Stimulated activated effector memory CD8-positive, alpha-beta T cell treated with anti-CD3 and anti-CD28 coated beads, Interleukin-12 subunit alpha, Interleukin-12 subunit beta, amount 100 ng/mL, for 72 hours (primary cell): ENCODE results near the gene LRFN5.
"Not testable (repeated sequence)": the region's sequence is repeated elsewhere in the genome, so short reads cannot be mapped to it uniquely, and the experiment has no call there.

Experiments
- ATAC-seq: fragments of 150-1000 bp; cut with Tn5 transposase; 2 replicates; pipeline ENCODE4 v1.10.0; 2021
- DNase-seq, 2 donors: peaks; one replicate each; pipeline ENCODE4 v3.0.0; 2021 to 2022; ENCODE audit warnings: low spot score in 2 of 2
- H3K27ac Mint-ChIP-seq: one replicate; pipeline ENCODE4 v1.8.0; 2022; ENCODE audit warnings: mild to moderate bottlenecking, mixed read lengths
- H3K36me3 Mint-ChIP-seq: one replicate; pipeline ENCODE4 v1.8.0; 2022; ENCODE audit warnings: mild to moderate bottlenecking, mixed read lengths
- H3K4me1 Mint-ChIP-seq: one replicate; pipeline ENCODE4 v1.8.0; 2022; ENCODE audit warnings: mixed read lengths
- H3K4me3 Mint-ChIP-seq: one replicate; pipeline ENCODE4 v1.8.0; 2022; ENCODE audit warnings: mild to moderate bottlenecking, mixed read lengths
- H3K9me3 Mint-ChIP-seq: one replicate; pipeline ENCODE4 v1.8.0; 2022; ENCODE audit warnings: mixed read lengths

The LRFN5 gene

DNA sequence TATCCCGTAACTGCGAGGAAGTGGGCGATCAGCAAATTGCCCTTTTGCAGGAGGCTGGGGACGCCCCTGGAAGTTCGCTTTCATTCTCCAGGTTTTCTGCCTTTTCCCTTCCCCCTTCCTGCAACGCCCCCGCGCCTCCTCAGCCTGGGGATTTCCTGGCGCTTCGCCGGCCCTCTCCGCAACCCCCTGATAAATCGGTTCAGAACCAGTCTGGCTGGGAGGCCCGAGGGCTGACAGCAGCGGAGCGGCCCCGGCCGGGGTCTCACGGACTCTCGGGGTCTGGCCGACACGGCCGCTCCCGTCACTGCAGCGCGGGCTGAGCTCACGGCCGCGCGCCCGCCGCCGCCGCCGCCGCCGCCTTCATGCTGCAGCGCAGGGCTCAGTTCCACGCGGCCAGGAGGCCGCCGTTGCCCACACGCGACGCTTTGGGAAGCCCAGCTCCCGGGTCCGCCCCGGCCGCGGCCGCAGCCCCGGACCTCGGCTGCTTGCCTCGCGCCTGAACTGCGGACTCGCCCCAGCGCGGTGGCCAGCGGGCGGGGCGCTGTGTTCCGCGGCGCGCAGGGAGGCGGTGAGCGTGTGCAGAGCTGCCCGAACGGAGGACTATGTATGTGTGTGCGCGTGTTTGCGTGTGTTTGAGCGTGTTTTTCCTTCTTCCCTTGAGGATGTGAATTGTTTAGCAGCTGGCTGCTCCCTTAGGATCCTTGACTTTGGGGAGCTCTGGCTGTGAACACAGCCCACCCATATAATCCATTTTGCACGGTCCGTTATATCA lies at the start of gene LRFN5:
LRFN5 (plus strand) TSS at position 345 of the 772 bp plus-strand sequence.
- DNase-seq (no peak), ATAC-seq (peak; percentile 50)
- Mint-ChIP-seq H3K9me3 (no peaks in the 10 kb centered on the region), H3K4me1 (peaks cover 10% of the 10 kb centered on the region), H3K27ac (no peak within 1 kb of the TSS), H3K36me3 (no peaks in the 10 kb centered on the region), H3K4me3 (peak within 1 kb of the TSS; percentile 45)

DNA sequence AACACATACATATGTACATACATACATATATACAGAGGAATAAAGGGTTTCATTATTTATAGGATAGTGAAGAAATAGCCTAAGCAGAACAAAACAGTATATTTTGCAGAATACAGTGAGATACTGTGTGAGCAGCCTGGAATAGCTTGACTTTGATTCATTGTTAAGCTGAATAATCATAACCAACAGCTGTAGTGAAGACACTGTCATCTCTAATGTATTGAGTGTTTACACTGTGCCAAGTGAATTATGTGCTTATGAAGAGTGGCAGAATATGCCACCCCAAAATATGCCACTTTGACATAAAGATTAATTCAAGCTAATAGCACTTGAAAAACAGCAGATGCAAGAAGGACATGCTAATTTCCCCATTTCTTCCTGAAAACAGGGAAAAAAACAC lies 48.2 kb upstream of the LRFN5 start:
- Mint-ChIP-seq H3K9me3 (peaks cover 3% of the 10 kb centered on the region), H3K4me1 (no peaks in the 10 kb centered on the region), H3K36me3 (no peaks in the 10 kb centered on the region), H3K4me3 (no peak overlapping the region), H3K27ac (no peak overlapping the region)
- DNase-seq (no peak), ATAC-seq (no peak)

DNA sequence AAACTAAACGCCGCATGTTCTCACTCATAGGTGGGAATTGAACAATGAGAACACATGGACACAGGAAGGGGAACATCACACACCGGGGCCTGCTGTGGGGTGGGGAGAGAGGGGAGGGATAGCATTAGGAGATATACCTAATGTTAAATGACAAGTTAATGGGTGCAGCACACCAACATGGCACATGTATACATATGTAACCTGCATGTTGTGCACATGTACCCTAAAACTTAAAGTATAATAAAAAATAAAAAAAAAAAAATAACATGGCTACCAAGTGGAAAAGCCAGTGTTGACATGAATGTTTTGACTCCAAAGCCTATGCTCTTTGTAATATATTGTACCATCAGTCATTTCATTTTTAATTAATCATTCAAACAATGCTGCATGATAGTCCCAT lies 39.8 kb upstream of the LRFN5 start:
- not testable (repeated sequence) for H3K9me3 Mint-ChIP-seq, H3K36me3 Mint-ChIP-seq, H3K4me3 Mint-ChIP-seq, DNase-seq, ATAC-seq, H3K4me1 Mint-ChIP-seq, H3K27ac Mint-ChIP-seq

DNA sequence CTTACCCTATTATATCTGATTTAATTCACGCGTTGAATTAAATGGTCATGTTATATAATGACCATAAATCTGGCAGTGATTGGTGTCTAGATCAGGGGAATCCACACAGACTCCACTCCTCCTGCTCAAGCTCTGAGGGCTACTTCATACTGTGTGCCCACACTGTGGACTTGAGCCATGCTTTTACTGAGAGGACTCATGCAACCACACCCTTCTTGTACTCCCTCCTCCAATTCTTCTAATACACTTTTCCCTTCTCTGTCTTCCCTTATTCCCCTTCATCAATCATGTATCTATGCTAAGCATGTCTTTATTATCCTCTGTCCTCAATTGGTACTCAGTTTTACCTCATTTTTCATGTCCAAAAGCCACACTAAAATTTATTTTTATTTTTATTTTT lies 37.7 kb upstream of the LRFN5 start:
- Mint-ChIP-seq H3K4me3 (no peak overlapping the region), H3K27ac (no peak overlapping the region), H3K9me3 (peaks cover 4% of the 10 kb centered on the region), H3K4me1 (no peaks in the 10 kb centered on the region), H3K36me3 (no peaks in the 10 kb centered on the region)
- ATAC-seq (no peak), DNase-seq (no peak)

- H3K36me3 Mint-ChIP-seq = no peaks in the 10 kb centered on the region
- H3K9me3 Mint-ChIP-seq = peaks cover 4% of the 10 kb centered on the region
- H3K4me1 Mint-ChIP-seq = no peaks in the 10 kb centered on the region
- no peak overlapping the region for H3K4me3 Mint-ChIP-seq
- H3K27ac Mint-ChIP-seq = no peak overlapping the region
- ATAC-seq (no peak), DNase-seq (no peak)
Observed at GRCh38 chr14:41570415-41571155, 36.1 kb upstream of the LRFN5 start.

DNA sequence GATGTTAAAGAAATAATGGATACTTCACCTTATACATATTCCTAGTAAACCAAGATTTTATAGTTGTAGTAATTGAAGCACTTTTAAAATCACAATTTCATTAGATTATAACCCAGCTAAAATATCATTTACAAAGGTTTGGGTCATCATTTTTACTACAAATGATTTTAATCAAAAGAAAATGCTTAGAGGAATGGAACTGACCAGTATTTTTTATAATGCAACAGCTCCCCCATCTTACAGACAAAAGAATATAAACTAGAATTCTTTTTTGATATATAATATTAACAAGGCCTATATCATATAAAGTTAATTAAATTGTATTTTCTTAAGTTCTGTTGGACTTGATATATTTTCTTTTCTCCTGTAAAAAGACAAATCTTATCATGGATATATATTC lies 20.4 kb upstream of the LRFN5 start:
- no peak overlapping the region for H3K4me3 Mint-ChIP-seq
- DNase-seq (no peak), ATAC-seq (no peak)
- H3K9me3 Mint-ChIP-seq = no peaks in the 10 kb centered on the region
- H3K27ac Mint-ChIP-seq = no peak overlapping the region
- H3K36me3 Mint-ChIP-seq = no peaks in the 10 kb centered on the region
- no peaks in the 10 kb centered on the region for H3K4me1 Mint-ChIP-seq

DNA sequence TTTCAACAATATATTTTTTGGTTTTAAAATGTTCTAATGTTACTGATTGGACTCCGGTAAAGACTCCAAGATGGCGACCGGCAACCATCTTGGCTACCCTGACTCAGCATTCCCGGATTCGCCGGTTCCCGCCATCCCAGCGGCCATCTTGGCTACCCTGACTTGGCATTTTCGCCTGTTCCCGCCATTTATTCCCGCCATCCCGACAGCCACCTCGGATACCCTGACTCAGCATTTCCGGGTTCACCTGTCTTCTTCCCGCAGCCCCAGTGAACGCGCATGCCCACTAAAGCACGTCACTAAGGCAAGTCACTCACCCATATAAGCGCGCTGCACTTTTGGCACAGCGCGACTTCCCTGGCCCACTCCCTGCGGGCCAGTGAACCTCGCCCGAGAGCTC lies 9.0 kb upstream of the LRFN5 start:
- Mint-ChIP-seq H3K4me1 (no peaks in the 10 kb centered on the region), H3K4me3 (no peak overlapping the region), H3K9me3 (peaks cover 3% of the 10 kb centered on the region), H3K27ac (no peak overlapping the region), H3K36me3 (no peaks in the 10 kb centered on the region)
- DNase-seq = no peak
- no peak for ATAC-seq

- not testable (repeated sequence) for DNase-seq, H3K4me3 Mint-ChIP-seq, H3K27ac Mint-ChIP-seq, H3K9me3 Mint-ChIP-seq, ATAC-seq, H3K36me3 Mint-ChIP-seq, H3K4me1 Mint-ChIP-seq
Observed at GRCh38 chr14:41599805-41600385, 6.8 kb upstream of the LRFN5 start.

DNA sequence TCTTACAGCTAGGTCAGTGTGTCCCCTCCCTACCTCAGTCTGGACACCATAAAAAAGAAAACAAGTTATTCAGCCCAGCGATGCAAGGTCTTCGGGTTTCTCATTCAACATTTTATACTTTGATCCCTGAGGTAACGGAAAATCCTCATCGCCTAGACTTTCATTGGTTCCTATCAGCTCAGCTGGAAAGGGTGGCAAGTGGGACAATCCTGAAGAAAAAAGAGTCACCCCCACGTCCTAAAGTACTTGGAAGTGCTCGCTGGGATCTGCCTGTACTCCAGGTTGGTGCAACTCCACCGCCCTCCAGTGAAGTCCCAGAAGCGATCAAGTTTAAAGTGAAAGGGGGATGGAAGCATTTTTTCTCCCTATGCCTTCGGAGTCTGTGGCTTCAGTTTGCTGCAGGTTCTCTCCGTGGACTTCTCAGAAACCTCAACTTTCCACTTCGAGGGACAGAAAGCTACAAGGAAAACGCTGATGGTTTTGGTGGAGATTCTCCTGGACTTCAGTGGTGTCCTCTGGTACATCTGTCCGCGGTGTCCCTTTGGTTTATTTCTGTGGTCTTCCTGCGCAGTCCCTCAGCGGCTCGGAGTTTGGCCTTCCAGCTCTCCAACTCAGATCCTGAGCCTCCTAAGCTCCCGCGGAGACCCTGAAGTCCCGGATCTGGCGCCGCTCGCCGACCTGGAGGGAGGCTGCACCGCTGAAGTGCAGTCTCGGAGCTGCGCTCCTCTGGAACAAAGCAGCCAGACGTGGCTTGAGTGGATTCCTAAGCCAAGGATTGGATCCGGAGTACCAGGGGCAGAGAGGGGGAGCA lies 1.8 kb upstream of the LRFN5 start:
- peak; percentile 17 for ATAC-seq

GRCh38 chr14:41605550-41606281 lies 960 bp upstream of the LRFN5 start:
- no peak overlapping the region for H3K27ac Mint-ChIP-seq
- peak overlapping the region; percentile 45 for H3K4me3 Mint-ChIP-seq
- H3K36me3 Mint-ChIP-seq = no peaks in the 10 kb centered on the region
- peaks cover 10% of the 10 kb centered on the region for H3K4me1 Mint-ChIP-seq
- no peaks in the 10 kb centered on the region for H3K9me3 Mint-ChIP-seq
- DNase-seq (no peak), ATAC-seq (peak; percentile 44)

More for the DNA sequence above, 1.8 kb upstream of the LRFN5 start:
- no peak overlapping the region for H3K27ac Mint-ChIP-seq
- no peaks in the 10 kb centered on the region for H3K36me3 Mint-ChIP-seq
- no peak overlapping the region for H3K4me3 Mint-ChIP-seq
- H3K9me3 Mint-ChIP-seq = no peaks in the 10 kb centered on the region
- no peak for DNase-seq
- H3K4me1 Mint-ChIP-seq = peaks cover 10% of the 10 kb centered on the region

- peaks cover 10% of the 10 kb centered on the region for H3K4me1 Mint-ChIP-seq
- ATAC-seq = no peak
- H3K27ac Mint-ChIP-seq = no peak overlapping the region
- peak overlapping the region; percentile 45 for H3K4me3 Mint-ChIP-seq
- H3K9me3 Mint-ChIP-seq = no peaks in the 10 kb centered on the region
- no peaks in the 10 kb centered on the region for H3K36me3 Mint-ChIP-seq
- no peak for DNase-seq
Observed at GRCh38 chr14:41606282-41606531, 469 bp upstream of the LRFN5 start.

DNA sequence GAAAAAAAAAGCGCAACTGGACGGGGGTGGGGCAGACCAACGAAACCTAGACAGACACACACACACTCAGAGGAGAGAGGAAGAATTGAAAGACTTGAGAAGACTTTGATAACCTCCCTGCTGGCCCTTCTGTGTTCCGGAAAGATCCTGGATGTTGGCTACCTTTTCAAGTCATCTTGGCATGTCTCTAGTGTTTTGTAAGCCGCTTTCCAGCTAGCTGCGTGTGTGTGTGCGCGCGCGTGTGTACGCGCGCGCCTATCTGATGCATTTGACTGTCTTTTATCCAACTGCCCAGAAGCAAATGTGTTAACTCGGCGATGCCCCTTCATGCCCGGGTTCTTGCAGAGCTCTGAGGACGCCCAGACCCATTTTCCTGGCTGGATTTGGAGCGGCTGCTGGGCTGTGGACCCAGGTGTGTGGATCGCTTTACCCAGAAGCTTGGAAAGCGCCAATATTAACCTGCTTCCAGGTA lies 664 bp downstream of the LRFN5 start:
- peaks cover 10% of the 10 kb centered on the region for H3K4me1 Mint-ChIP-seq
- peak overlapping the region; percentile 45 for H3K4me3 Mint-ChIP-seq
- ATAC-seq (no peak), DNase-seq (no peak)
- no peaks in the 10 kb centered on the region for H3K9me3 Mint-ChIP-seq
- H3K36me3 Mint-ChIP-seq = no peaks in the 10 kb centered on the region
- no peak overlapping the region for H3K27ac Mint-ChIP-seq

DNA sequence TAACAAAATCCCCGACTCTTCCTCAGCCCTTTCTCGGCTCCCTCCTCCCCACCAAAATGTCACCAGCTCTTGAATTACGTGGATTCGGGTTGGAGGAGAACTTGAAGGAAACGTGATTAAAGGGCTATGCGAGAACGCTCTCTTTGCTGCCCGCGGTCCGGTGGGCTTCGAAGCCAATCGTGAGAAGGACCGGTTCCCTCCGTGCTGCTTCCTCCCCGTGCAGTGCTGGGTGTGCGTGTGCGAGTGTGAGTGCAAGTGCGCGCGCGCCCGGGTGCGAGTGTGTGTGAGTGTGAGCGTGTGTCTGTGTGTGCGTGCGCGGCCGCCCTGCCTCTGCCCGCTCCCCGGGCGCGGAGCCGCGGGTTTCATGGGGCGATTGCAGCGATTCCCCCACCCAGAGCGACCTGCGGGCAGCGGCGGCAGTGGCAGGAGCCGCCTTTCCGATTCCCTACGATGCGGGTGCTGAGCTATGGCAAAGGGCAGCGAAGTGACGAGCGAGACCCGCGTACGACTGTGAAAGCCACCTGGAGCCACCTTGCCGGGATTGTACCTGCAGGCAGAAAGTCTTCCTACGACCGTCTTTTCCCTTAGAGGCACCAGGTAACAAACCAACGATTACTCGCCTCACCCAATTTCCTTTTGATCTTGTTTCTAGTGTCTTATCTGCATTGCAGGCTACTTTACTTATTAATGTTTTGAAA lies 1.4 kb downstream of the LRFN5 start:
- Mint-ChIP-seq H3K4me1 (peaks cover 10% of the 10 kb centered on the region), H3K36me3 (no peaks in the 10 kb centered on the region), H3K4me3 (peak overlapping the region; percentile 45), H3K27ac (no peak overlapping the region), H3K9me3 (no peaks in the 10 kb centered on the region)
- DNase-seq = no peak
- no peak for ATAC-seq

DNA sequence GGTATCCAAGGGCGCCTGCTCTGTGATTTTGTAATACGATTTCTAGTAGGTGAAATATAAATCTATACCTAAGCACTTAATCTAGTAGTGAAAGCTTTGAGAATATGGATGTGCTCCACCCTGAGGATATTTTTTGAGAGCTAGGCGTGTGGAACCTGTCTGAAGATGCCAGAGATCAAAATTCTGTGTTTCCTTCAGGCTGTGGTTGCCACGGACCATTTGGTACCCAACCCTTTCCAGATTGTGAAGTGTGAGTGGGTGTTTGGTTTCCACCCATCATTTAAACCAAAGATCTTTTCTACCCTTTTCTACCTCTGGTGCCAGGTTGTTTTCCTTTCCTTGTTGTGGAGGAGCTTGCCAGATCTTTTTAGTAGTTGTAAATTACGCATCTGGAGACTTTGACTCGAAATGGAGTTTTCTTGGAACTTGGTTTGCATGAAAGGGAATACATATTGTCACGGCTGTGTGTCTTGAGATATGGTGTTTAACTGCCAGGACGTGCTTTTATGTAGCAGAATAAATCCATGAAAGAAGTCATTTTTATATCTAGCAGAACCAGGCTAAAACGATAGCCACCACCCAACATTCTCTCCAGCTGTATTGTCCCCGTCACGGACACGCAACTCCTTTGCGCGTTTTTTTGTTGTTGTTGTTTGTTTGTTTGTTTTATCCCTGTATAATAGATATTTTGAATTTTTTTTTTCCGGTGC lies 2.2 kb downstream of the LRFN5 start:
- Mint-ChIP-seq H3K36me3 (no peaks in the 10 kb centered on the region), H3K9me3 (no peaks in the 10 kb centered on the region), H3K27ac (no peak overlapping the region), H3K4me3 (no peak overlapping the region), H3K4me1 (peaks cover 10% of the 10 kb centered on the region)
- DNase-seq (no peak), ATAC-seq (no peak)
